ENCODE data around the gene CRB1. TPM values are rescaled to one million over a fixed set of nuclear protein-coding genes. Genes with fewer than 3 reads are reported as not detected.
"Not testable (repeated sequence)": the region's sequence is repeated elsewhere in the genome, so short reads cannot be mapped to it uniquely, and the experiment has no call there.

Gene CRB1
- total RNA-seq, 4 donors from 2014 or later, result 0.05 to 0.26 TPM; not detected in 2

DNA sequence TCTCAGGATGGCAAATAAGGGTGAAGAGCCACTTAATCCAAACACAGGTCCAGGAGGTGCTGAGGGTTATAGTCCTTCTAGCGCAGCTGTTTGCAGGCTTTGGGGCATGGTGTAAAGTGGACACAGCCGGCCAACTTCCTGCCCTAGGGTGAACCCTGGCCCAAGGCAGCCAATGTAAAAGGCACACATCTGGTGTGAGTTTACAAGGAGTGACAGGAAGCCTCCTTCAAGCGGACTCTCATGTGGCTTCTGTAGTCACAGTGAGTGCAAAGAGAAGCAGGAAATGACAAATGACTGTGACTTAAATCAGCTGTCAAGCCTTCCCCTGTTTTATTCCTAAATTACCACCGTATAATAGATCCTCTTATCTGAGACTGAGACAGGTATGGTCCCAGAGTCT, 213.0 kb downstream of the CRB1 start:
- no peak overlapping the region for H3K4me3 ChIP-seq (ENCODE audit: low read depth, poor library complexity, severe bottlenecking)
- 36 to 38% methylated on average over 4 of the region's 4 CpGs for WGBS, 2 donors
- TF ChIP-seq, protein P1, sequence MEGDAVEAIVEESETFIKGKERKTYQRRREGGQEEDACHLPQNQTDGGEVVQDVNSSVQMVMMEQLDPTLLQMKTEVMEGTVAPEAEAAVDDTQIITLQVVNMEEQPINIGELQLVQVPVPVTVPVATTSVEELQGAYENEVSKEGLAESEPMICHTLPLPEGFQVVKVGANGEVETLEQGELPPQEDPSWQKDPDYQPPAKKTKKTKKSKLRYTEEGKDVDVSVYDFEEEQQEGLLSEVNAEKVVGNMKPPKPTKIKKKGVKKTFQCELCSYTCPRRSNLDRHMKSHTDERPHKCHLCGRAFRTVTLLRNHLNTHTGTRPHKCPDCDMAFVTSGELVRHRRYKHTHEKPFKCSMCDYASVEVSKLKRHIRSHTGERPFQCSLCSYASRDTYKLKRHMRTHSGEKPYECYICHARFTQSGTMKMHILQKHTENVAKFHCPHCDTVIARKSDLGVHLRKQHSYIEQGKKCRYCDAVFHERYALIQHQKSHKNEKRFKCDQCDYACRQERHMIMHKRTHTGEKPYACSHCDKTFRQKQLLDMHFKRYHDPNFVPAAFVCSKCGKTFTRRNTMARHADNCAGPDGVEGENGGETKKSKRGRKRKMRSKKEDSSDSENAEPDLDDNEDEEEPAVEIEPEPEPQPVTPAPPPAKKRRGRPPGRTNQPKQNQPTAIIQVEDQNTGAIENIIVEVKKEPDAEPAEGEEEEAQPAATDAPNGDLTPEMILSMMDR (IDR thresholded peaks at IDR 0.05), result no peak
- no peak for TF ChIP-seq POLR2A (IDR thresholded peaks at IDR 0.05)
- no peak for DNase-seq (ENCODE audit: low spot score in 2 of 2)
- intact Hi-C loops (cut with DNase I; ENCODE audit: low total_unique reads), result no loop called here

DNA sequence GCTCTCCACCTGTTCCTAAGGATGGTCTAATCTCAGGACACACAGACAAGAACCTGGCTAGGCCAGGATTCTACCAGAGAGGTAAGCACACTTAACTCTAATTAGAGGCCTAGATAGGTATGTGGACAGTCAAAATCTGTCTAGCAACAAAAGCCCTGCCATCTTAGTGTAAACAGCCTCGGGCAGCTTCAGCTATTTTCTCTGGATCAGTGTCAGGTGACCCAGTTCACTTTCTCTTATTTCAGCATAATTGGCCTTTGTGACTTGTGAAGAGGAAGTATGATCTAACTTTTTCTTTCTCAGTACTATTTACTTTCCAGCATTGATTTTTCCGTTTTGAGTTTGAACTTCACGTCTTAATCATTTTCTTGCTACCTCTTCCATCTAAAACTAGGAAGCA, 217.7 kb downstream of the CRB1 start:
- no peak overlapping the region for H3K4me3 ChIP-seq (ENCODE audit: low read depth, poor library complexity, severe bottlenecking)
- intact Hi-C loops (cut with DNase I; ENCODE audit: low total_unique reads), result no loop called here
- 60 to 74% methylated on average over 3 of the region's 3 CpGs for WGBS, 2 donors
- TF ChIP-seq, protein P1 (IDR thresholded peaks at IDR 0.05), result no peak
- TF ChIP-seq POLR2A (IDR thresholded peaks at IDR 0.05), result no peak
- DNase-seq (ENCODE audit: low spot score in 2 of 2), result no peak

DNA sequence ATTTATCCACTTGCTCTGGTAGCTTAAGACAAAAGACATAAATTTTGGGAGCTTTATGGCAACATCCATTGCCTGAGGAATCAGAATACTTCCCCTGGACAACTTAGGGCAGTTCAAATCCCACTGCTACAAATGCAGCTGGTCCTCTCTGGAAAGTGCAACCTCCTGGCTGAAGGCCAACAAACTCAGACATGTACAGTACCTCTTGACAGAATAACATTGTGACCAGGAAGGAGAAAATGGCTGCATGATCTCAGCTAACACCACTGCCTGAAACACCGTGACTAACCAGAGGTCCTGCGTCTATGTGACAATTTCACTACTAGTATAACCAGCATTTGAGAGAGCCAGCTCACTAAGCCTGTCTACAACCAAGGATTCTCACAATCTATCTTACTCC, 218.9 kb downstream of the CRB1 start:
- no peak overlapping the region for H3K4me3 ChIP-seq (ENCODE audit: low read depth, poor library complexity, severe bottlenecking)
- no peak for TF ChIP-seq POLR2A (IDR thresholded peaks at IDR 0.05)
- TF ChIP-seq, protein P1 (IDR thresholded peaks at IDR 0.05), result no peak
- DNase-seq (ENCODE audit: low spot score in 2 of 2), result no peak
- WGBS, 2 donors, result 82 to 89% methylated on average over 2 of the region's 2 CpGs
- intact Hi-C loops (cut with DNase I; ENCODE audit: low total_unique reads), result no loop called here

DNA sequence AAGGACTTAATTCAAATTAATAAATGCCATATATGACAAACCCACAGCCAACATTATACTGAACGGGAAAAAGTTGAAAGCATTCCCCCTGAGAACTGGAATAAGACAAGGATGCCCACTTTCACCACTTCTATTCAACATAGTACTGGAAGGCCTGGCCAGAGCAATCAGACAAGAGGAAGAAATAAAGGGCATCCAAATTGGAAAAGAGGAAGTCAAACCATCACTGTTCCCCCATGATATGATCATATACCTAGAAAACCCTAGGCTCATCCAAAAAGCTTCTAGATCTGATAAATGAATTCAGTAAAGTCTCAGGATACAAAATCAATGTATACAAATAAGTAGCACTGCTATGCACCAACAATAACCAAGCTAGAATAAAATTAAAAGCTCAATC, 223.5 kb downstream of the CRB1 start:
- WGBS, 2 donors, result 77 to 88% methylated on average over 1 of the region's 1 CpG
- intact Hi-C loops (cut with DNase I; ENCODE audit: low total_unique reads), result not testable (repeated sequence)

DNA sequence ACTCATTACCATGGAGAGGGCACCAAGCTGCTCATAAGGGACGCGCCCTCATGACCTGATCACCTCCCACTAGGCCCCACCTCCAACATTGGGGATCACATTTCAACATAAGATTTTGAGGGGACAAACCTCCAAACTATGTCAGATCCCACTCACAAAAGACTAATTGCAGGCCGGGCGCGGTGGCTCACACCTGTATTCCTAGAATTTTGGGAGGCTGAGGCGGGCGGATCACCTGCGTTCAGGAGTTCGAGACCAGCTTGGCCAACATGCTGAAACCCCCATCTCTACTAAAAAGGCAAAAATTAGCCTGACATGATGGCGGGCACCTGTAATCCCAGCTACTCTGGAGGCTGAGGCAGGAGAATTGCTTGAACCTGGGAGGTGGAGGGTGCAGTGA, 228.7 kb downstream of the CRB1 start:
- DNase-seq (ENCODE audit: low spot score in 2 of 2), result no peak
- H3K4me3 ChIP-seq (ENCODE audit: low read depth, poor library complexity, severe bottlenecking), result no peak overlapping the region
- intact Hi-C loops (cut with DNase I; ENCODE audit: low total_unique reads), result no loop called here
- WGBS, 2 donors, result 83 to 86% methylated on average over 10 of the region's 10 CpGs
- TF ChIP-seq, protein P1 (IDR thresholded peaks at IDR 0.05), result no peak
- no peak for TF ChIP-seq POLR2A (IDR thresholded peaks at IDR 0.05)

More for the DNA sequence above, 223.5 kb downstream of the CRB1 start:
- not testable (repeated sequence) for H3K4me3 ChIP-seq (ENCODE audit: low read depth, poor library complexity, severe bottlenecking); DNase-seq (ENCODE audit: low spot score in 2 of 2)

DNA sequence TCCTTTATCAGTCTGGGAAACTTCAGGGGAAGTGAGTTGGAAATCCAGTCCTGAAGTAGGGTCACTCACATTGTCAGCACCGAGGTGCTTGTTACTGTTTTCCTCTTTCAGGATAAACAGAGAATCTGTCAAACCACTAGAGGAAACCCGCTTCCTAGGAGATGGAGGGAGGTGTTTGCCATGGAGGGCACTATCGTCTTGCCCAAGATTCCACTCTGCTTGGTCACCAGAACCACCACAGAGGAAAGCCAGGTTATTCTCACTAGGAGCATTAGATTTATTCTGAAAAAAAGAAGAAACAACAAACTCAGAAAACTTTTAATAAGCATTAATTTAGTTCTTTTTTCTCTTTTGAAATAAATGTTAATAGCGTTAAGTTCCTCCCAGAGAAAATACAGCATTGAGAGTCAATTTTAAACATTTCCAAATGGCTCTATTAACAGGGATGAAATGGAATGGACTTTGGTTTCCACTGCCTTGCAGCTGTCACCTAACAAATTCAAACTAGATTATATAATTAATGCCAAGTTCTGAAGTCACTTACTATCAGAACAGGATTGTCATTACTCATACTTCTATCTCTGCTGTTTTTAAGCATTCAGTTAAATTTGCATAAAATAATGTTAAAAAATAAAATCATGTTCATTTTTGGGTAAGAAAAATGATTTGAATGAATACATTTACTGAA, 242.8 kb downstream of the CRB1 start:
- WGBS, 2 donors, result 88 to 93% methylated on average over 4 of the region's 4 CpGs
- no peak for TF ChIP-seq POLR2A (IDR thresholded peaks at IDR 0.05)
- TF ChIP-seq, protein P1 (IDR thresholded peaks at IDR 0.05), result no peak

More for the DNA sequence above, 242.8 kb downstream of the CRB1 start:
- intact Hi-C loops (cut with DNase I; ENCODE audit: low total_unique reads), result no loop called here
- DNase-seq (ENCODE audit: low spot score in 2 of 2), result no peak
- H3K4me3 ChIP-seq (ENCODE audit: low read depth, poor library complexity, severe bottlenecking), result no peak overlapping the region
